Mucosa of stomach (tissue), 1 donor: Measurements from ENCODE around the gene LCE3B.
"Not testable (repeated sequence)": the region's sequence is repeated elsewhere in the genome, so short reads cannot be mapped to it uniquely, and the experiment has no call there.

ENCODE experiments used
- H3K27me3 ChIP-seq: one replicate; pipeline ENCODE4 v1.7.0; 2013; ENCODE audit warnings: mild to moderate bottlenecking, low read length; ENCODE audit not compliant: control insufficient read depth, insufficient read depth
- H3K36me3 ChIP-seq: one replicate; pipeline ENCODE4 v1.7.0; 2013; ENCODE audit warnings: low read length; ENCODE audit not compliant: control insufficient read depth, insufficient read depth
- H3K4me1 ChIP-seq: one replicate; pipeline ENCODE4 v1.7.0; 2013; ENCODE audit warnings: mild to moderate bottlenecking, low read length; ENCODE audit not compliant: control insufficient read depth, insufficient read depth
- H3K4me3 ChIP-seq: one replicate; pipeline ENCODE4 v1.7.0; 2013; ENCODE audit warnings: low read length
- H3K9ac ChIP-seq: one replicate; pipeline ENCODE4 v1.7.0; 2013; ENCODE audit warnings: mild to moderate bottlenecking, low read length, moderate library complexity
- H3K9me3 ChIP-seq: one replicate; pipeline ENCODE4 v1.7.0; 2013; ENCODE audit warnings: mild to moderate bottlenecking, low read length, moderate library complexity; ENCODE audit not compliant: control insufficient read depth
- donor health status: Pancreatic carcinoma.

Gene LCE3B

GRCh38 chr1:152613511-152613910 lies at the start of gene LCE3B:
TSS of gene LCE3B (plus strand) at chr1:152613811. CDS start at chr1:152613811, 0 bp downstream.
- H3K9ac ChIP-seq = no peak within 1 kb of the TSS
- no peaks in the 10 kb centered on the region for H3K4me1 ChIP-seq
- H3K4me3 ChIP-seq = no peak within 1 kb of the TSS
- H3K9me3 ChIP-seq = no peaks in the 10 kb centered on the region
- H3K36me3 ChIP-seq = no peaks in the 10 kb centered on the region
- no peaks in the 10 kb centered on the region for H3K27me3 ChIP-seq

GRCh38 chr1:152565115-152565514 lies 48.5 kb upstream of the LCE3B start:
- H3K9me3 ChIP-seq = no peaks in the 10 kb centered on the region
- no peaks in the 10 kb centered on the region for H3K36me3 ChIP-seq
- no peak overlapping the region for H3K4me3 ChIP-seq
- no peaks in the 10 kb centered on the region for H3K27me3 ChIP-seq
- H3K9ac ChIP-seq = no peak overlapping the region
- H3K4me1 ChIP-seq = no peaks in the 10 kb centered on the region

GRCh38 chr1:152565535-152566215 lies 47.9 kb upstream of the LCE3B start:
- Histone ChIP-seq H3K9me3 (no peaks in the 10 kb centered on the region), H3K36me3 (no peaks in the 10 kb centered on the region), H3K27me3 (no peaks in the 10 kb centered on the region), H3K4me3 (no peak overlapping the region), H3K4me1 (no peaks in the 10 kb centered on the region), H3K9ac (no peak overlapping the region)

- Histone ChIP-seq H3K4me3 (no peak within 1 kb of the TSS), H3K9ac (no peak within 1 kb of the TSS), H3K27me3 (no peaks in the 10 kb centered on the region), H3K36me3 (no peaks in the 10 kb centered on the region), H3K9me3 (no peaks in the 10 kb centered on the region), H3K4me1 (no peaks in the 10 kb centered on the region)
Observed at GRCh38 chr1:152566681-152567080, 46.9 kb upstream of the LCE3B start, which contains the start of gene LCE3E. TSS of gene LCE3E (minus strand) at chr1:152566780. CDS start at chr1:152566208, 572 bp downstream.

GRCh38 chr1:152577168-152577567 lies 36.4 kb upstream of the LCE3B start:
- Histone ChIP-seq H3K9ac (no peak overlapping the region), H3K4me1 (no peaks in the 10 kb centered on the region), H3K27me3 (no peaks in the 10 kb centered on the region), H3K9me3 (no peaks in the 10 kb centered on the region), H3K36me3 (no peaks in the 10 kb centered on the region), H3K4me3 (no peak overlapping the region)

GRCh38 chr1:152579526-152579925 lies 34.1 kb upstream of the LCE3B start:
- not testable (repeated sequence) for H3K9ac ChIP-seq, H3K36me3 ChIP-seq, H3K9me3 ChIP-seq, H3K4me1 ChIP-seq, H3K27me3 ChIP-seq, H3K4me3 ChIP-seq

GRCh38 chr1:152580433-152580832 lies 33.2 kb upstream of the LCE3B start, which contains the start of gene LCE3D:
TSS of gene LCE3D (minus strand) at chr1:152580516. CDS start at chr1:152579936, 580 bp downstream.
- Histone ChIP-seq H3K9ac (no peak within 1 kb of the TSS), H3K4me3 (no peak within 1 kb of the TSS), H3K36me3 (no peaks in the 10 kb centered on the region), H3K4me1 (no peaks in the 10 kb centered on the region), H3K27me3 (no peaks in the 10 kb centered on the region), H3K9me3 (no peaks in the 10 kb centered on the region)

- no peak overlapping the region for H3K9ac ChIP-seq
- H3K4me1 ChIP-seq = no peaks in the 10 kb centered on the region
- no peak overlapping the region for H3K4me3 ChIP-seq
- no peaks in the 10 kb centered on the region for H3K27me3 ChIP-seq
- no peaks in the 10 kb centered on the region for H3K36me3 ChIP-seq
- no peaks in the 10 kb centered on the region for H3K9me3 ChIP-seq
Observed at GRCh38 chr1:152582647-152583046, 31.0 kb upstream of the LCE3B start.

- no peak overlapping the region for H3K4me3 ChIP-seq
- no peaks in the 10 kb centered on the region for H3K27me3 ChIP-seq
- no peaks in the 10 kb centered on the region for H3K9me3 ChIP-seq
- H3K9ac ChIP-seq = no peak overlapping the region
- H3K36me3 ChIP-seq = no peaks in the 10 kb centered on the region
- H3K4me1 ChIP-seq = no peaks in the 10 kb centered on the region
Observed at GRCh38 chr1:152585586-152585985, 28.0 kb upstream of the LCE3B start.

GRCh38 chr1:152596986-152597385 lies 16.6 kb upstream of the LCE3B start:
- no peaks in the 10 kb centered on the region for H3K9me3 ChIP-seq
- no peaks in the 10 kb centered on the region for H3K36me3 ChIP-seq
- no peak overlapping the region for H3K4me3 ChIP-seq
- H3K4me1 ChIP-seq = no peaks in the 10 kb centered on the region
- H3K27me3 ChIP-seq = no peaks in the 10 kb centered on the region
- no peak overlapping the region for H3K9ac ChIP-seq

- no peaks in the 10 kb centered on the region for H3K4me1 ChIP-seq
- H3K36me3 ChIP-seq = no peaks in the 10 kb centered on the region
- H3K9me3 ChIP-seq = no peaks in the 10 kb centered on the region
- H3K4me3 ChIP-seq = no peak within 1 kb of the TSS
- H3K27me3 ChIP-seq = no peaks in the 10 kb centered on the region
- no peak within 1 kb of the TSS for H3K9ac ChIP-seq
Observed at GRCh38 chr1:152599934-152600333, 13.7 kb upstream of the LCE3B start, which contains the start of gene LCE3C. TSS of gene LCE3C (plus strand) at chr1:152600234. CDS start at chr1:152600732, 498 bp downstream.

GRCh38 chr1:152621993-152622392 lies 8.4 kb downstream of the LCE3B start:
- no peaks in the 10 kb centered on the region for H3K4me1 ChIP-seq
- H3K4me3 ChIP-seq = no peak overlapping the region
- no peak overlapping the region for H3K9ac ChIP-seq
- no peaks in the 10 kb centered on the region for H3K9me3 ChIP-seq
- no peaks in the 10 kb centered on the region for H3K36me3 ChIP-seq
- peaks cover 5% of the 10 kb centered on the region for H3K27me3 ChIP-seq
